ENCODE measurements around the gene ZNF503. TPM values are rescaled to one million over a fixed set of nuclear protein-coding genes. Genes with fewer than 3 reads are reported as not detected.

The ZNF503 gene
- total RNA-seq, 1 donor from 2014 or later: 1.6 TPM

- DNase-seq (ENCODE audit: low spot score in 2 of 2): peak; percentile 58 to 71
- no peak for FAIRE-seq
These were observed 29.9 kb upstream of the ZNF503 start, which contains the start of gene LRMDA for GRCh38 chr10:75431180-75432111. LRMDA (plus strand) TSS chr10:75431624.

GRCh38 chr10:75430000-75430763 lies 28.6 kb upstream of the ZNF503 start:
- DNase-seq (ENCODE audit: low spot score in 2 of 2) (peak in 1 of 2 donors; percentile 24), FAIRE-seq (no peak)

DNA sequence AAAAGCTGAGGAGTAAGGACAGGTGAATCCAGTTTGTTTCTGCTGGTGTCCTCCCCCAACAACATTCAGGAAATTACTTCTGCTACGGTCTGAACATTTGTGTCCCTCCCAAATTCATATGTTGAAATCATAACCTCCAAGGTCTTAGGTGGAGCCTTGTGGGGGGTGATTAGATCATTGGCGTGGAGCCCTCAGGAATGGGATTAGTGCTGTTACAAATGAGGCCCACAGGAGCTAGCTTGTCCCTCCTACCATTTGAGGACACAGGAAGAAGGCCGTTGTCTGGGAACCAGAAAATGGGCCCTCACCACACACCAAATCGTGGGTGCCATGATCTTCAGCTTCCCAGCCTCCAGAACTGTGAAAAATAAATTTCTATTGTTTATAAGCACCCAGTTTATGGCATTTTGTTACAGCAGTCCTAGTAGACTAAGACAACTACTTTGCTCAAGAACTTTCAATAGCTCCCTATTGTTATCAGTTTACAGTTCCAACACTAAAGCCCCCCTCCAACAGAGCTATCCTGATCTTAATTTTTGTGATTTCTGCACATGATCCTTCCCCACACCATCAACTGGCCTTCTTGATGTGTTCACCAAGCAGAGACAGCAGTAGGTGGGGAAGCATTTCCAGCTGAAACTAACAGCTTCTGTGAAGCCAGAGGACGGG lies 27.7 kb upstream of the ZNF503 start:
- no peak for DNase-seq (ENCODE audit: low spot score in 2 of 2)
- no peak for FAIRE-seq

DNA sequence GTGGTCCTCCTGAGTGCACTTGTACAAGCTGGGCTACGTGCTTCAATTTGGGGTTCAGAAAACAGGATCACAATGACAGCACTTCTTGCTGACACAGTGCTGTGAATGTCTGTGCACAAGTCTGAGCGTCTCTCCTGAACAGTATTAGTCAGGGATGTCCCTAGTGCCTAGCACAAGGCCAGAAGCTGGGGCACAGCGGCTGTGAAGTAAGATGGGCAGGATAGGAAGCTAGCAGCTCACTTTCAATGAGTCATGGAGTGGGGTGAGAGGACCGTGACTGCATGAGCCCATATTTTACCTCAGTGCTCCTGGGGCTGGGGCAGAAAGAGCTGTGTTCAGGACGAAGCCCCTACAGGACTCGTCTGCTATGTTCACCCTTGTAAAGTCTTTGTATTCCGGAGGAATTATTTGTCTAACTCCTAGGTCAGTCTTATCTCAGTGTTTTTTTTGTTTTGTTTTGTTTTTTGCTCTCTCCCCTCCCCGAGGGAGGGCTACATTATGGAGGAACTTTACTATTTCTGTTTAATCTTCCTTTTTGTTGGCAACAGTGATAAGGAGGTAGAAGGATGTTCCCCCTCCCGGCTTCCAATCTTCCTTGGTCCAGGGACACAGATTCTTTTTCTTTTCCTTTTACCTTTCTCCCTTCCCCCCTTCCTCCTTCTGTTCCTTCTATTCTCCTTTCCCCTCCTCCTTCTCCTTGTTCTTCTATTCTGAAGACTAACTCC lies 27.0 kb upstream of the ZNF503 start:
- DNase-seq (ENCODE audit: low spot score in 2 of 2): no peak
- FAIRE-seq: no peak

DNA sequence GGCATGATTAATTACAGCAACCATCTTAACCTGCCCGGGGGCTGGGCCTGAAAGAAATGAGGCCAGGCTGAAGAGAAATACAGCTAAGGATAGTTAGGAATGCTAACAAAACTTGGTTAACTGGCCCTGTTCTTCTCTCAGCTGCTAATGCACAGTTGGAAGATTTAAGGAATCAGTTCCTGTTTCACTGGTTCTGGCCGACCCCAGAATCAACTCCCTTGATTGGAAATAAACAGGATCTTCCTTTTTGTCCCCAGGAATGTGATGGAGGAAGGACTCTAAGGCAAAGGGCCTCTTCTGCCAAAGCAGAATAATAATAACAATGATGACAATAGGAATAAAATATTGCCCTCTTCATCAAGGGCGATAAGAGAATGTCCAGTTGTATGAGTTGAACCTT lies 26.4 kb upstream of the ZNF503 start:
- no peak for DNase-seq (ENCODE audit: low spot score in 2 of 2)
- FAIRE-seq: no peak

DNA sequence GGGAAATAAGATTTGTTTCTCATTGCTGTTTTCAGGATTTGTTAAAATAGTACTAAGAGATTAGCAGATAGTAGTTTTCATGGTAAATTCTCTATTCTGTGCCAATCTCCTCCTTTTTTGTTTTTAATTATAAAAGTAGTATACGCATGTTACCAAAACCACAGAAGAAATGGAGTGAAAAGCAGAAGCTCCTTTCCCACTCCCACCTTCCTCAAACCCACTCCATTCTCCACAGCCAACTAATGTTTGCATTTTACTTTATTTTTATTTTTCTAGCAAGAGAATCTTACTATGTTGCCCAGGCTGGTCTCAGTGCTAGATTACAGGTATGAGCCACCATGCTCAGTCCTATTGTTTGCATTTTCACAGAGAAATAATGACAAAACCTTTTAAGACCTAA lies 25.3 kb upstream of the ZNF503 start:
- FAIRE-seq (no peak), DNase-seq (ENCODE audit: low spot score in 2 of 2) (no peak)

GRCh38 chr10:75425291-75426079 lies 23.9 kb upstream of the ZNF503 start:
- FAIRE-seq: no peak

DNA sequence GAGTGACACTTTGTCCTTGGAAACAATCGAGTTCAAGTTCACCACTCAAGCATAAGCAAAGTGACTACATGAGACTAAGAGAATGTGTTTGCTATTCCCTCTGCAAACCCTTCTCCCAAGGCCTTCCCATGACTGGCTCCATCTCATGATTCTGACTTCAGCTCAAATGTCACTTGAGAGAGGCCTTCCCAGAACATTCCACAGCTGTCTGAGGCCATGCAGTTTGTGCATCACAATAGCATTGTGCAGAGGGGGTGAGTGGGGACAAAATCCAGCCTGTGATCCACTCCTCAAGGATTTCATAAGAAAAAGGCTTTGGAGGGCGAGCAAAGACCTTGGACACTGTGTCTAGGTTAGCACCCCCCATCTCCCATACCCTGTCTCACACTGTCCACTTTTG lies 23.0 kb upstream of the ZNF503 start:
- FAIRE-seq (no peak), DNase-seq (ENCODE audit: low spot score in 2 of 2) (no peak)

More at GRCh38 chr10:75425291-75426079, 23.9 kb upstream of the ZNF503 start:
- DNase-seq (ENCODE audit: low spot score in 2 of 2): no peak

GRCh38 chr10:75422913-75423312 lies 21.3 kb upstream of the ZNF503 start:
- DNase-seq (ENCODE audit: low spot score in 2 of 2) (no peak), FAIRE-seq (no peak)

DNA sequence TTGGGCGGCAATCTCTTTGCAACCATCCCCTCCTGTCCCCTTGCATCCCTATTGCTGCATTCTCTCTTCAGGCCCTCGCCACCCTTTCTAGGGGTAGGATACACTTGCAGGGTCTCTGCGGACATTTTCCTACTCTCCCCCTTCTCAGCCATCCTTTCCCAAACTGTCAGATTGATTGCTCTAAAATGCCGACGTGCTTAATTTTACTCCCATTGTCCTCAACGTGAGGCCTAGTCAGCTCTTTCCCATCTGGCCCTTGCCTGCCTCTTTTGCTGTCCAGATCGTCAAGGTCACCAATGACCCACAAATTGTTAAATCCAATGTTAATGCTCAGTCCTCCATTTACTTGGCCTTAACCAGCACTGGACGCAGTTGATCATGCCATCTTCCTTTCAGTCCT lies 17.1 kb upstream of the ZNF503 start:
- no peak for FAIRE-seq

GRCh38 chr10:75418293-75418692 lies 16.7 kb upstream of the ZNF503 start:
- no peak for DNase-seq (ENCODE audit: low spot score in 2 of 2)
- FAIRE-seq: no peak

More for the DNA sequence above, 17.1 kb upstream of the ZNF503 start:
- DNase-seq (ENCODE audit: low spot score in 2 of 2): no peak

- FAIRE-seq (no peak), DNase-seq (ENCODE audit: low spot score in 2 of 2) (no peak)
These were observed 16.0 kb upstream of the ZNF503 start for GRCh38 chr10:75417522-75417927.

- FAIRE-seq (no peak), DNase-seq (ENCODE audit: low spot score in 2 of 2) (no peak)
These were observed 13.0 kb upstream of the ZNF503 start for GRCh38 chr10:75414527-75414926.

DNA sequence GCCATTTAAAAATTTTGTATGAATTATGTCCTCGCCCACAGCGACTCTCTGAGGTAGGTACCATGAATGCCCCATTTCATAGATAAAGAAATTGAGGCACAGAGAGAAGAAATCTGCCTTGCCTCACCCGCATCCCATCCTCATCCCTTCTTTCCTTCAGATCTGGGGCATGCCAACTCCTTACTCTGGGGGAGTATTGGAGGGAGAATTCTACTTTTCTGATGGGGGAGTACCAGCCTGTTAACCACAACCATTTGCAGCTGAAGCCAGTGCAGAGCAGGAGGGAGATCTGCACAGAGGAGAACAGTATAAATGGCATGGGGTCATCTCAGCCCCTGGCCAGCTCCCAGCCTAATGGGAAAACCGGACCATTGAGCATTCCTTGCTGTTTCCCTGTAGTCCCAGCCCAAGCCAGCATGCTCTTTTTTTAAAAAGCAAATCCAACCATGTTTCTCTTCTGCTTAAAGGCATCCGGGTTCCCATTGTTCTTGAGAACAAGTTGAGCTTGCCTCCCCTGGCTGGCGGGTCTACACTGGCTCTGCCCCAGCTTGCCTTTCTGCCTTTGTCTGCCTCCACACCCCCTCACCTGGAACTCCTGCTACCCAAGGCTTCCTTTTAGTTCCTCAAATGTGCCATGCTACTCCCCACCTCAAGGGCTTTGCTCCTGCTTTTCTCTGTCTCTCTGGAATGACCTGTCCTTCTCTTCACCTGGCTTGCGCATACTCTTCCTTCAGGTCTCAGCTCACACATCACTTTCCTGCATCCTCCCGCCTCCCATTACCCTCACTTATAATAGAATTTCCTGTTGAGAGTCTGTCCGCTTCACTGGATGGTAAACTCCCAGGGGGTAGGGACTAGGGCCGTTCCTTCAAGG lies 8.8 kb upstream of the ZNF503 start:
- FAIRE-seq: no peak
- DNase-seq (ENCODE audit: low spot score in 2 of 2): no peak

- DNase-seq (ENCODE audit: low spot score in 2 of 2): peak; percentile 79 to 85
- FAIRE-seq: no peak
These were observed 7.6 kb upstream of the ZNF503 start for GRCh38 chr10:75408911-75409885.

GRCh38 chr10:75408509-75408875 lies 6.9 kb upstream of the ZNF503 start:
- DNase-seq (ENCODE audit: low spot score in 2 of 2) (no peak), FAIRE-seq (no peak)

Data from frontal cortex (tissue), 4 donors.